Endothelial cell of umbilical vein (primary cell): Measurements from ENCODE around the gene FABP6. TPM values are rescaled to one million over a fixed set of nuclear protein-coding genes. Genes with fewer than 3 reads are reported as not detected.

Source experiments
- BruUV-seq: library from RNA; stranded (reverse); fragments of 400-500 nt; replicated peaks from 2 replicates; lab custom pipeline; 2021; lab: Mats Ljungman, UMichigan
- CTCF ChIA-PET: fragments of 300-600, 350-600 bp; sonication (Branson Sonifier 250); formaldehyde crosslinking; loops from one replicate; lab custom pipeline; 2021; ENCODE audit warnings: antibody characterized with exemption, inconsistent platforms; lab: Charles Lee
- POLR2A ChIA-PET: fragments of 300-600, 350-600 bp; sonication (Branson Sonifier 250); formaldehyde crosslinking; loops from one replicate; lab custom pipeline; 2021; ENCODE audit warnings: antibody characterized with exemption, inconsistent platforms; lab: Charles Lee
- DNase-seq: peaks from one replicate; pipeline ENCODE4 v3.0.0-alpha.2; 2011; ENCODE audit warnings: low read depth, low spot score
- FAIRE-seq: peaks from 2 replicates; lab custom pipeline; 2011; peaks lifted over from hg19 to GRCh38; lab: Jason Lieb, UNC
- H2AFZ ChIP-seq: 2 replicates; pipeline ENCODE4 v1.6.0; 2012; ENCODE audit warnings: low read depth, low read length, control low read depth, inconsistent platforms
- H3K27ac ChIP-seq: 2 replicates; pipeline ENCODE4 v1.5.1; 2011; ENCODE audit warnings: low read depth, mild to moderate bottlenecking, control low read depth, low read length, moderate library complexity; ENCODE audit not compliant: insufficient read depth
- H3K27me3 ChIP-seq, 2 experiments: 2 replicates each; pipeline versions ENCODE4 v1.6.0 to v1.6.1; 2011; ENCODE audit warnings: low read length in 2 of 2, mixed read lengths in 1 of 2; ENCODE audit not compliant: control insufficient read depth in 2 of 2, insufficient read depth in 2 of 2
- H3K36me3 ChIP-seq, 2 experiments: 2 replicates in 1 of 2; 3 replicates in 1 of 2; pipeline ENCODE4 v1.5.1; 2011; ENCODE audit warnings: low read length in 2 of 2, mild to moderate bottlenecking in 1 of 2, moderate library complexity in 1 of 2; ENCODE audit not compliant: control insufficient read depth in 2 of 2, insufficient read depth in 2 of 2; ENCODE audit errors: extremely low read depth in 1 of 2
- H3K4me1 ChIP-seq: 3 replicates; pipeline ENCODE4 v1.5.1; 2011; ENCODE audit warnings: mild to moderate bottlenecking, low read length; ENCODE audit not compliant: control insufficient read depth, insufficient read depth; ENCODE audit errors: extremely low read depth
- H3K4me2 ChIP-seq: 2 replicates; pipeline ENCODE4 v1.6.1; 2011; ENCODE audit warnings: low read length, control low read depth, mixed read lengths; ENCODE audit not compliant: insufficient read depth
- H3K4me3 ChIP-seq, 3 experiments: fragments of 200-600 bp in 1 of 3; sonication (generic), shearing (Covaris generic) in 1 of 3; replicated peaks in 1 of 3; 2 replicates each; pipeline ENCODE4 v1.5.1; 2011 to 2016; ENCODE audit warnings: control low read depth in 3 of 3, low read length in 3 of 3, mild to moderate bottlenecking in 2 of 3, inconsistent platforms in 1 of 3, low read depth in 1 of 3, moderate library complexity in 1 of 3; ENCODE audit not compliant: insufficient read depth in 1 of 3
- H3K79me2 ChIP-seq: 2 replicates; pipeline ENCODE4 v1.6.0; 2012; ENCODE audit warnings: low read length, inconsistent platforms; ENCODE audit not compliant: control insufficient read depth, insufficient read depth
- H3K9ac ChIP-seq: replicated peaks from 2 replicates; pipeline ENCODE3; 2011; ENCODE audit warnings: low read length, control low read depth; ENCODE audit not compliant: insufficient read depth; ENCODE audit errors: extremely low read depth
- H3K9me1 ChIP-seq: replicated peaks from 3 replicates; pipeline ENCODE4 v1.6.0; 2011; ENCODE audit warnings: mild to moderate bottlenecking, low read length; ENCODE audit not compliant: control insufficient read depth, insufficient read depth; ENCODE audit errors: extremely low read depth
- H3K9me3 ChIP-seq: replicated peaks from 2 replicates; pipeline ENCODE4 v1.5.1; 2012; ENCODE audit warnings: low read length, inconsistent platforms; ENCODE audit not compliant: control insufficient read depth, insufficient read depth
- H4K20me1 ChIP-seq: replicated peaks from 2 replicates; pipeline ENCODE3; 2011; ENCODE audit warnings: mild to moderate bottlenecking, low read length; ENCODE audit not compliant: control insufficient read depth, insufficient read depth; ENCODE audit errors: extremely low read depth
- CTCF ChIP-seq, 2 donors: IDR thresholded peaks; 1 replicate in 1 of 2; 2 replicates in 1 of 2; pipeline ENCODE4 v1.5.1; 2011; ENCODE audit warnings: low read length in 2 of 2, mild to moderate bottlenecking in 2 of 2, moderate library complexity in 2 of 2, control low read depth in 1 of 2, inconsistent platforms in 1 of 2, low read depth in 1 of 2; ENCODE audit not compliant: insufficient read depth in 1 of 2; ENCODE audit errors: extremely low read depth in 1 of 2
- EZH2 ChIP-seq: IDR thresholded peaks from 2 replicates; pipeline ENCODE4 v1.6.1; 2012; ENCODE audit warnings: borderline replicate concordance, low read depth, mild to moderate bottlenecking, moderate library complexity, low read length, inconsistent platforms; ENCODE audit not compliant: severe bottlenecking
- FOS ChIP-seq: IDR thresholded peaks from 2 replicates; pipeline ENCODE4 v1.6.1; 2011; ENCODE audit warnings: mild to moderate bottlenecking, low read length, moderate library complexity, borderline replicate concordance; ENCODE audit not compliant: insufficient read depth
- GATA2 ChIP-seq: IDR thresholded peaks from 2 replicates; pipeline ENCODE4 v1.7.0; 2011; ENCODE audit warnings: low read depth, mild to moderate bottlenecking, moderate library complexity, mixed read lengths, low read length; ENCODE audit not compliant: insufficient read length, insufficient read depth
- JUN ChIP-seq: IDR thresholded peaks from 2 replicates; pipeline ENCODE4 v1.6.1; 2011; ENCODE audit warnings: borderline replicate concordance, low read depth; ENCODE audit not compliant: insufficient read length, insufficient read depth
- MYC ChIP-seq: IDR thresholded peaks from one replicate; pipeline ENCODE4 v1.6.1; 2011; ENCODE audit warnings: mild to moderate bottlenecking, low read depth, low read length
- POLR2A ChIP-seq: IDR thresholded peaks from 2 replicates; pipeline ENCODE4 v1.6.1; 2012; ENCODE audit warnings: low read depth, mild to moderate bottlenecking, control low read depth, low read length
- POLR2AphosphoS5 ChIP-seq: IDR thresholded peaks from 2 replicates; pipeline ENCODE4 v1.6.1; 2012; ENCODE audit warnings: low read depth, mild to moderate bottlenecking, control low read depth, low read length, moderate library complexity; ENCODE audit not compliant: insufficient read depth
- dilution Hi-C: fragments of 300-500 bp; cut with MboI; formaldehyde crosslinking; loops from one replicate; pipeline ENCODE4 v1.15.0; 2019; ENCODE audit warnings: low sequenced_read_pairs; ENCODE audit not compliant: extremely low pct_ligation_motif_present
- intact Hi-C: fragments of 100-400 bp; cut with micrococcal nuclease; formaldehyde crosslinking; loops from one replicate; pipeline ENCODE4 v1.10.0; 2022
- polyA plus RNA-seq, 4 experiments: library from polyadenylated mRNA; depleted of rRNA in 3 of 4; stranded (reverse) in 3 of 4; unstranded in 1 of 4; fragments of >200 nt; gene quantifications; 2 replicates each; pipeline versions ENCODE4 v1.2.1 to v1.2.3, GENCODE V29; 2011 to 2012; ENCODE audit warnings: missing spikeins in 1 of 4
- total RNA-seq: library from RNA; stranded (reverse); gene quantifications from 2 replicates; pipeline ENCODE4 v1.2.3, GENCODE V29; 2021
- TF ChIP-seq, protein P1 (sequence below): IDR thresholded peaks from 2 replicates; pipeline ENCODE4 v1.6.1; 2011; ENCODE audit not compliant: insufficient read depth, insufficient read length

Gene FABP6
- total and polyA plus RNA-seq, 2 donors (not counting 3 experiments of a cell fraction or from before 2014, with no cell fraction given), result not detected

DNA sequence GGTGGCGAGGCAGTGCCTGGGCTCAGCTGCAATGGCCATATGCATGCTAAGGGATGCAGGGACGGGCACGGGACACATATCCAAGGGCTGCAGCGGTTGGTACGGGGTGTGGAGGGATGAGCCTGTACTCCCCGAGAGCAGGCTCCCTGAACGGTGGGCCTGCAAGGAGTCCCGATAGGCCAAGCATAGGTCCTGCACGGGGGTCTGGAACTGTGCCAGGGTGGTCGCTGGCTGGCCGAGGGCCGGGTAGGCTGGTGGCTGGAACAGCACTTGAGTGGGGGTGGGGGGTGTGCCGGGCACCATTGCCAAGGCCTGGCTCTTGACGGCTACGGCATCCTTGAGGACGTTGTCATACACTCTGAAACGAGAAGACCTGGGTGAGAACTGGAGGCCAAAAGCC is 24.1 kb downstream of the FABP6 start:
- Histone ChIP-seq H3K9ac (no peak overlapping the region), H3K36me3 (peaks cover 0 to 30% of the 10 kb centered on the region in 2 experiments), H3K79me2 (no peaks in the 10 kb centered on the region), H3K4me3 (no peak overlapping the region), H2AFZ (no peak overlapping the region), H3K9me1 (no peaks in the 10 kb centered on the region), H4K20me1 (no peaks in the 10 kb centered on the region), H3K4me2 (no peak overlapping the region), H3K27me3 (no peaks in the 10 kb centered on the region), H3K27ac (no peak overlapping the region), H3K9me3 (no peaks in the 10 kb centered on the region), H3K4me1 (no peaks in the 10 kb centered on the region)
- no TSS peak for BruUV-seq
- POLR2A ChIA-PET, result no interaction called here
- dilution Hi-C loops, result no loop called here
- CTCF ChIA-PET, result no interaction called here
- no peak for TF ChIP-seq FOS
- TF ChIP-seq POLR2AphosphoS5, result no peak
- no peak for TF ChIP-seq EZH2
- TF ChIP-seq POLR2A, result no peak
- no peak for TF ChIP-seq CTCF (IDR thresholded peaks at IDR 0.05; ENCODE audit: extremely low read depth in 1 of 2, insufficient read depth in 1 of 2, low read depth in 1 of 2, low read length in 2 of 2)
- TF ChIP-seq, protein P1, sequence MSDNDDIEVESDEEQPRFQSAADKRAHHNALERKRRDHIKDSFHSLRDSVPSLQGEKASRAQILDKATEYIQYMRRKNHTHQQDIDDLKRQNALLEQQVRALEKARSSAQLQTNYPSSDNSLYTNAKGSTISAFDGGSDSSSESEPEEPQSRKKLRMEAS, result no peak
- no peak for TF ChIP-seq MYC
- no peak for TF ChIP-seq GATA2
- no peak for TF ChIP-seq JUN
- DNase-seq (no peak), FAIRE-seq (no peak)
- intact Hi-C loops, result no loop called here
